Measurements from ENCODE around the gene MAPK12. TPM values are rescaled to one million over a fixed set of nuclear protein-coding genes. Genes with fewer than 3 reads are reported as not detected.
A peak's percentile ranks its signal among the peaks of the same experiment; 100 is the strongest.

Gene MAPK12
- total RNA-seq, 1 donor = 0.73 TPM

GRCh38 chr22:50248196-50249081 is 13.0 kb downstream of the MAPK12 start:
- Histone ChIP-seq H3K9me3 (ENCODE audit: low read depth, low read length) (no peaks in the 10 kb centered on the region), H3K4me1 (ENCODE audit: insufficient read depth, low read length) (peaks cover 60% of the 10 kb centered on the region), H3K4me3 (ENCODE audit: low read length) (no peak overlapping the region), H3K27me3 (ENCODE audit: insufficient read depth, low read length) (no peaks in the 10 kb centered on the region)

GRCh38 chr22:50247748-50248147 is 13.7 kb downstream of the MAPK12 start:
- Histone ChIP-seq H3K9me3 (ENCODE audit: low read depth, low read length) (no peaks in the 10 kb centered on the region), H3K4me1 (ENCODE audit: insufficient read depth, low read length) (peaks cover 67% of the 10 kb centered on the region), H3K4me3 (ENCODE audit: low read length) (no peak overlapping the region), H3K27me3 (ENCODE audit: insufficient read depth, low read length) (no peaks in the 10 kb centered on the region)

DNA sequence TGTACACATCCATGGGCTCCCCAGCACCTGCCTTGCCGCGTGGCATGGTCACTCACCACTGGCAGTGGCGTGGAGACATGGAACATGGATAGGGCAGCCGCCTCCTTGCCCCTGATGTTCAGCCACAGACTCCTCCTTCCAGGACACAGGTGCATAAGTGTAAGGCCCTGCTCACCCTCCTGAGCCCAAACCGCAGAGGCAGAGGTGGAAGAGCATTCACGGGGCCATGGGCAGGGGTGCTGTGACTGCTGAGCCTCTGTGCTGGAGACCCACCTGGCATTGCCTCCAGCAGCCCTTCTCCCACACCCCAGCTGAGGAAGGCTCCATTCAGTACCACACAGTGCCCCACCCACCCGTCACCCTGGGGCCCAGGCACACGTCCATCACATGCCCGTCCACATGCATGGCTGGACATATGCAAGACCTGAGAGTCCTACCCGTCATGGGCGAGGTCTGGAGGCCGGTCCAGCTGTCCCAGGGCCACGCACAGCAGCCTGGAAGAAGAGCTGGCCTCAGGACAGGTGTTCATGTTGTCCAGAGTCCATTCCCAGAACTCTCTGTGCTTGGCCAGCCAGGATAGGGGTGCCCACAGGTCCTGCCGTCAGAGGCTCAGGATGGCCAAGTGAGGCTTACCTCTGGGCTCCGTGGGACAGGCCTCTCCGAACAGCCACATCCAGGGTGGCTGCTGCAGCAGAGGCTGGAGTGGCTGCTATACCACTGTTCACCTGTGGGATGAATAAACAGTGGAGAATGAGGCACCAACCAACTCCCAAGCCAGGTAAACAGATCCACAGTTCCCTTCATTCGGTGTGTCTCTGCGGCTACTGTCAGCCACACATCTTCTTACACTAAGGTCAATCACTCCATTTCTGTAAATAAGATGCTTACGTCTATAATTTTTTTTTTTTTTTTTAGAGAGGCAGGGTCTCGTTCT is 15.0 kb downstream of the MAPK12 start:
- Histone ChIP-seq H3K9me3 (ENCODE audit: low read depth, low read length) (no peaks in the 10 kb centered on the region), H3K27me3 (ENCODE audit: insufficient read depth, low read length) (no peaks in the 10 kb centered on the region), H3K4me1 (ENCODE audit: insufficient read depth, low read length) (peaks cover 73% of the 10 kb centered on the region), H3K4me3 (ENCODE audit: low read length) (no peak overlapping the region)

DNA sequence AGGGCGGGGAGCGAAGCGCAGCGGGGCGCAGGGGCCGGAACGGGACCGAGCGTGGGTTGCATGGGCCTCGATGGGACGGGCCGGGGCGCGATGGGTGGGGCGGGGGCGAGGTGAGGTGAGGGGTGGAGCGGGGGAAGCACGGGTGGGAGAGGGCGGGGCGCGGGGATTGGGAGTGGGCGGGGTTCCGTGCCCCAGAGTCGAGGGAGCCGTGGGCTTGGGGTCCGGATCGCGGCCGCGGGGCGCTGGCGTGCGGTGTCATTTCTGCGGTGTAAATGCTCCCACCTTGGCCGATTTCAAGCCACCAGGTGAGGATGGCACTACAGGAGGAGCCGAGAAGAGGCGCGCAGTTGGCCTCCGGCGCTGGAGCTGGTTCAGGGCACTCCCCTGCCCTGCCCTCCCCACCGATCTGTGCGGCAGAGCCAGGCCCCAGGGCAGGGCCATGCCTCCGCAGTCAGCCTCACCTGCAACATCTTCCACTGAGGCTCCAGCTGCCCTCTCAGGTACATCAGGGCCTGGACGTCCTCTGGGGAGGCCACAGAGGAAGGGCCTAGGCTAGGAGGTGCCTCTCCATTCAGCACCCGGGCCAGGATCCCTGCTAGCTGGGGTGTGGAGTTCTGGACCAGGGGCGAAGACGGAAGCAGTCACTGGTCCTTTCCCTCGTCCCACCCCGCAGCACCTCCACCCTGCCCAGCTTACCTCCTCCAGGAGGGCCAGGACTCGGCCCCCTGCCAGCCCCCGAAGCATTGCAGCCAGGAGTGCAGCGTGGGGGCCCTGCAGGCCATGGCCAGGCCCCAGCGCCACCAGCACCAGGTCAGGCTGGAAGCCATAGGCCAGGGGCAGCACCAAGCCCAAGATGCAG is 16.0 kb downstream of the MAPK12 start:
- H3K4me1 ChIP-seq (ENCODE audit: insufficient read depth, low read length) = peaks cover 77% of the 10 kb centered on the region
- H3K27me3 ChIP-seq (ENCODE audit: insufficient read depth, low read length) = no peaks in the 10 kb centered on the region
- H3K9me3 ChIP-seq (ENCODE audit: low read depth, low read length) = no peaks in the 10 kb centered on the region
- peak overlapping the region; percentile 73 for H3K4me3 ChIP-seq (ENCODE audit: low read length)

DNA sequence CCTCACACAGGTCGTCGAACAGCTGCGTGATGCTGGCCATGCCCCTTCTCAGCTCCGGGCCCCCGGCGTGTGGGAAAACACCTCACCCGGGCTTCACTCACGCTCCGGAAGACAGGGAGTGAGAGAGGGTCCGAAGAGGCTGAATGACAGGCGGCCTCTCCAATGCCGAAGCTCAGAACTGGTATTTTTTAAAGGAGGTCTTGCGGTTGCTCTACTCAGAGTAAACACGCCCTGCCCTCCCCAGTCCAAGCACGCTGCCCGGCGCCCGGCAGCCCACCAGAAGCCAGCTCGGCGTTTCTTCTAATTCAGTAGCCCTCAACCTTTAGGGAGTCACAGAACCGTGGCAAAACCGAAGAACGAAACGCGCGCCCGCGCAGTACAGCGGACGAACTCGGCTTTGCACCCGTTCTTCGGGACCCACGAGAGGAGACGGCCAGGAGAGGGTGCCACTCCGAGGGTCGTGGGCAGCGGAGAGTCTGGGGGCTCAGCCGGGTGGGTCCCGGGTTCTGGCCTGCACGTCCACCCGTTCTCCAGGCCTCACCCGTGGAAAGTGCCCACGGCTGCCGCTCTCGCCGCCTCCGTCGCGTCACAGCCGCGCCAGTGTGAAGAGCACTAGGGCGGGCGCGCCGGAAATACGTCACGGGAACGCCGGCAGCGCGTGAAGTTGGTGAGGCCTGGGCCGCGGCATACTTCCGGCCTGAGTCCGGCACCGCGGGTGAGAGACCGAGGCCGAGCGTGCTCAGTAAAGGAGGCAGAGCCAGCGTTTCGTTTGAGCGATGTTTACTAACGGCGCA is 16.9 kb downstream of the MAPK12 start, which contains the start of gene TUBGCP6:
Gene TUBGCP6 (minus strand): TSS at position 604 of the 794 bp plus-strand sequence. CDS start 564 bp downstream, at position 40.
- H3K9me3 ChIP-seq (ENCODE audit: low read depth, low read length) = no peaks in the 10 kb centered on the region
- no peaks in the 10 kb centered on the region for H3K27me3 ChIP-seq (ENCODE audit: insufficient read depth, low read length)
- H3K4me3 ChIP-seq (ENCODE audit: low read length) = peak within 1 kb of the TSS; percentile 73
- H3K4me1 ChIP-seq (ENCODE audit: insufficient read depth, low read length) = peaks cover 68% of the 10 kb centered on the region

- H3K9me3 ChIP-seq (ENCODE audit: low read depth, low read length) = no peaks in the 10 kb centered on the region
- peak overlapping the region; percentile 73 for H3K4me3 ChIP-seq (ENCODE audit: low read length)
- H3K4me1 ChIP-seq (ENCODE audit: insufficient read depth, low read length) = peaks cover 65% of the 10 kb centered on the region
- H3K27me3 ChIP-seq (ENCODE audit: insufficient read depth, low read length) = no peaks in the 10 kb centered on the region
Observed at GRCh38 chr22:50243685-50244419, 17.6 kb downstream of the MAPK12 start.

GRCh38 chr22:50242406-50242949 is 19.0 kb downstream of the MAPK12 start:
- Histone ChIP-seq H3K4me1 (ENCODE audit: insufficient read depth, low read length) (peaks cover 51% of the 10 kb centered on the region), H3K4me3 (ENCODE audit: low read length) (no peak overlapping the region), H3K27me3 (ENCODE audit: insufficient read depth, low read length) (no peaks in the 10 kb centered on the region), H3K9me3 (ENCODE audit: low read depth, low read length) (no peaks in the 10 kb centered on the region)

- Histone ChIP-seq H3K27me3 (ENCODE audit: insufficient read depth, low read length) (no peaks in the 10 kb centered on the region), H3K4me1 (ENCODE audit: insufficient read depth, low read length) (peaks cover 33% of the 10 kb centered on the region), H3K4me3 (ENCODE audit: low read length) (no peak overlapping the region), H3K9me3 (ENCODE audit: low read depth, low read length) (no peaks in the 10 kb centered on the region)
Observed at GRCh38 chr22:50238755-50239154, 22.7 kb downstream of the MAPK12 start.

GRCh38 chr22:50236731-50237409 is 24.6 kb downstream of the MAPK12 start:
- peaks cover 14% of the 10 kb centered on the region for H3K4me1 ChIP-seq (ENCODE audit: insufficient read depth, low read length)

DNA sequence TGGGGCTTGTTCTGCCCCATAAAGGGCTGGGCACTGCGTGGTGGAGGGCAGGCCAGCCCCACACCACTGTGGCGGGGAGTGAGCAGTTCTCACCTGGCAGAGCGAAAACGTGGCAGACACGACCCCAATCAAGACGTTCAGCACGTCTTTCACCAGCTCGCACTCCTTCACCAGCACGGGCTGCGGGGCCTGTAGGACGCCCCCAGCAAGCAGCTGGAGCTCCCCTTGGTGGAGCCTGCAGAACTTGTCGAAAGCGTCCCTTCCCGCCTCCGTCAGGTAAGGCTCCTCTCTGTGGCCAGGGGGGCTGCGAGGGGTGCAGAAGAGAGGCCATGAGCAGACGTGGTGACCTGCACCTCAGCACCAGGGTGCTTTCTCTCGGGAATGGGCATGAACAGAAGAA is 28.3 kb downstream of the MAPK12 start:
- Histone ChIP-seq H3K4me1 (ENCODE audit: insufficient read depth, low read length) (no peaks in the 10 kb centered on the region), H3K4me3 (ENCODE audit: low read length) (no peak overlapping the region), H3K27me3 (ENCODE audit: insufficient read depth, low read length) (no peaks in the 10 kb centered on the region), H3K9me3 (ENCODE audit: low read depth, low read length) (no peaks in the 10 kb centered on the region)

More at GRCh38 chr22:50236731-50237409, 24.6 kb downstream of the MAPK12 start:
- Histone ChIP-seq H3K4me3 (ENCODE audit: low read length) (no peak overlapping the region), H3K27me3 (ENCODE audit: insufficient read depth, low read length) (no peaks in the 10 kb centered on the region), H3K9me3 (ENCODE audit: low read depth, low read length) (no peaks in the 10 kb centered on the region)

- no peaks in the 10 kb centered on the region for H3K9me3 ChIP-seq (ENCODE audit: low read depth, low read length)
- no peak overlapping the region for H3K4me3 ChIP-seq (ENCODE audit: low read length)
Observed at GRCh38 chr22:50232481-50233151, 28.9 kb downstream of the MAPK12 start.

DNA sequence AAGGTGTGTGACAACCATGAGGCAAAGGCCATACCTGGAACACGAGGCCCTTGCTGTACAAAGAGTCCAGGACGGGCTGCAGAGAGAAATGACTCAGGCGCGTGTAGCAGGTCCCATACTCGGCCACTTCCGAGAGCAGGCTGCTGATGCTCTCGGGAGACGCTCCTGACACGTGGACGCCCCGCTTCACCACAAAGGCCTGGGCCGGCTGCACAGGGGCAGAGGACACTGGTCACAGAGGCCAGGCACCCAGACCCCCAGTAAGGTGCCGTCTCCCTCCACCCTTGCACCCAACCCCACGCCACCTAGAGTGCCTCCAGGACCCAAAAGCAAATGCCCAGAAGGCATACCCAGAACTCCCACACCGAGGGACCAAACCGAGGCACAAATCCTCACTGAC is 32.1 kb downstream of the MAPK12 start:
- Histone ChIP-seq H3K4me3 (ENCODE audit: low read length) (no peak overlapping the region), H3K27me3 (ENCODE audit: insufficient read depth, low read length) (no peaks in the 10 kb centered on the region), H3K9me3 (ENCODE audit: low read depth, low read length) (no peaks in the 10 kb centered on the region), H3K4me1 (ENCODE audit: insufficient read depth, low read length) (no peaks in the 10 kb centered on the region)

More at GRCh38 chr22:50232481-50233151, 28.9 kb downstream of the MAPK12 start:
- no peaks in the 10 kb centered on the region for H3K4me1 ChIP-seq (ENCODE audit: insufficient read depth, low read length)
- H3K27me3 ChIP-seq (ENCODE audit: insufficient read depth, low read length) = no peaks in the 10 kb centered on the region

All from mononuclear cell (primary cell).